Esophagus muscularis mucosa (tissue), 4 donors: ENCODE measurements around the gene TNP2.

Experiments used
- CTCF ChIP-seq, 3 experiments: fragments of 200-600 bp in 2 of 3; fragments of 450-650 bp in 1 of 3; sonication (generic) in 2 of 3; IDR thresholded peaks; one replicate each; pipeline ENCODE4 v1.5.1; 2017 to 2019; ENCODE audit warnings: antibody characterized with exemption in 3 of 3, mild to moderate bottlenecking in 2 of 3, moderate library complexity in 1 of 3
- EP300 ChIP-seq: sonication (generic); formaldehyde crosslinking; IDR thresholded peaks from one replicate; pipeline ENCODE4 v1.6.1; 2017; ENCODE audit warnings: antibody characterized with exemption
- POLR2A ChIP-seq: fragments of 450-650 bp; IDR thresholded peaks from one replicate; pipeline ENCODE4 v1.6.1; 2017; ENCODE audit warnings: antibody characterized with exemption, moderate library complexity, mild to moderate bottlenecking, low read depth
- POLR2AphosphoS5 ChIP-seq, 2 donors: sonication (generic); formaldehyde crosslinking; IDR thresholded peaks; one replicate each; pipeline ENCODE4 v1.6.1; 2017; ENCODE audit warnings: antibody characterized with exemption in 2 of 2

- TF ChIP-seq CTCF (IDR thresholded peaks at IDR 0.05) (no peak), POLR2AphosphoS5 (IDR thresholded peaks at IDR 0.05) (no peak), POLR2A (no peak), EP300 (no peak)
Measured at GRCh38 chr16:11229432-11229831, 39.7 kb downstream of the TNP2 start.
